ENCODE measurements around the gene SMC3.

The SMC3 gene

DNA sequence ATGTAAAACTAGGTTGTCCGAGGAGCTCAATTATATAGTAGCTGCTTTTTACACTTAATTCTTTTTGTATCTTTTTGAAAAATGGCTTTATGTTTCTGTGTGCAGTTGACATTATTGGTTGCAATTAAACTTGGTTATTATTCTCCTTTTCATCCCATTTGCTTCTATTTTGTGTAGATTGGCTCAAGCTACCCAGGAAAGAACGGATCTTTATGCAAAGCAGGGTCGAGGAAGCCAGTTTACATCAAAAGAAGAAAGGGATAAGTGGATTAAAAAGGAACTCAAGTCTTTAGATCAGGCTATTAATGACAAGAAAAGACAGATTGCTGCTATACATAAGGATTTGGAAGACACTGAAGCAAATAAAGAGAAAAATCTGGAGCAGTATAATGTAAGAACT lies 16.5 kb downstream of the SMC3 start:
- no peak for DNase-seq (ENCODE audit: low read depth)
- TF ChIP-seq, protein P1, sequence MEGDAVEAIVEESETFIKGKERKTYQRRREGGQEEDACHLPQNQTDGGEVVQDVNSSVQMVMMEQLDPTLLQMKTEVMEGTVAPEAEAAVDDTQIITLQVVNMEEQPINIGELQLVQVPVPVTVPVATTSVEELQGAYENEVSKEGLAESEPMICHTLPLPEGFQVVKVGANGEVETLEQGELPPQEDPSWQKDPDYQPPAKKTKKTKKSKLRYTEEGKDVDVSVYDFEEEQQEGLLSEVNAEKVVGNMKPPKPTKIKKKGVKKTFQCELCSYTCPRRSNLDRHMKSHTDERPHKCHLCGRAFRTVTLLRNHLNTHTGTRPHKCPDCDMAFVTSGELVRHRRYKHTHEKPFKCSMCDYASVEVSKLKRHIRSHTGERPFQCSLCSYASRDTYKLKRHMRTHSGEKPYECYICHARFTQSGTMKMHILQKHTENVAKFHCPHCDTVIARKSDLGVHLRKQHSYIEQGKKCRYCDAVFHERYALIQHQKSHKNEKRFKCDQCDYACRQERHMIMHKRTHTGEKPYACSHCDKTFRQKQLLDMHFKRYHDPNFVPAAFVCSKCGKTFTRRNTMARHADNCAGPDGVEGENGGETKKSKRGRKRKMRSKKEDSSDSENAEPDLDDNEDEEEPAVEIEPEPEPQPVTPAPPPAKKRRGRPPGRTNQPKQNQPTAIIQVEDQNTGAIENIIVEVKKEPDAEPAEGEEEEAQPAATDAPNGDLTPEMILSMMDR (conservative IDR thresholded peaks at IDR 0.05; ENCODE audit: low read length), result no peak
- H3K4me3 ChIP-seq (ENCODE audit: low read length), result no peak overlapping the region

DNA sequence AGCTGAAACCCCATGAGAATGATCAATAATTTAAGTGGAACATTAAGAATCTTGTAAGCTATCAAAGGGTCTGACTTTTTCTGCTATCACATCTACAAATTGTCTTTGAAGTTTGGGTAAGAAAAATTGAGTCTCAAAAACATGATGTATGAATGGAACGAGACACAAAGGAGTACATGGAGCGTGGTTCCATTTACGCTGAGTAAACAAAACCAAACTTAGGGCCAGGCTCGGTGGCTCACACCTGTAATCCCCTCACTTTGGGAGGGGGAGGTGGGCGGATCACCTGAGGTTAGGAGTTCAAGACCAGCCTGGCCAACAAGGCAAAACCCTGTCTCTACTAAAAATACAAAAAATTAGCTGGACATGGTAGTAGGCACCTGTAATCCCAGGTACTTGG lies 24.3 kb downstream of the SMC3 start:
- TF ChIP-seq, protein P1 (conservative IDR thresholded peaks at IDR 0.05; ENCODE audit: low read length), result no peak
- no peak for DNase-seq (ENCODE audit: low read depth)
- no peak overlapping the region for H3K4me3 ChIP-seq (ENCODE audit: low read length)

DNA sequence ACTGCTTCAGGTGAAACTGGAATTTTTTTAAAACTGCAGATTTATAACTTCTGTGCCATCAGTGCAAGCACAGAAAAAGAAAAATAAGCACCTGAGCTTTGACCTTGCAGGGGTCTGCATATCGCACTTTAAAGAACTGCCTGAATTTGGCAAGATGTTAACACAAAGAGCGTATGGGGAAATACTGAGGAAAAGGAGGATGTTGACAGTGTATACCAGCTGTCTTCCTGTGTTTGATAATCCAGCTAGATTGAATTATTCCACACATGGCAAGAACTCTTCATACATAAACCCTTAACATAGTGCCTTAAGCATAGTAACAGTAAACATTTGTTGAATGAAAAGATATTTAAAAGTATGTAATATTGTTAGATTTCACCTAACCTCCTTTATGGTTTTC lies 30.0 kb downstream of the SMC3 start:
- no peak for DNase-seq (ENCODE audit: low read depth)
- TF ChIP-seq, protein P1 (conservative IDR thresholded peaks at IDR 0.05; ENCODE audit: low read length), result no peak
- no peak overlapping the region for H3K4me3 ChIP-seq (ENCODE audit: low read length)

DNA sequence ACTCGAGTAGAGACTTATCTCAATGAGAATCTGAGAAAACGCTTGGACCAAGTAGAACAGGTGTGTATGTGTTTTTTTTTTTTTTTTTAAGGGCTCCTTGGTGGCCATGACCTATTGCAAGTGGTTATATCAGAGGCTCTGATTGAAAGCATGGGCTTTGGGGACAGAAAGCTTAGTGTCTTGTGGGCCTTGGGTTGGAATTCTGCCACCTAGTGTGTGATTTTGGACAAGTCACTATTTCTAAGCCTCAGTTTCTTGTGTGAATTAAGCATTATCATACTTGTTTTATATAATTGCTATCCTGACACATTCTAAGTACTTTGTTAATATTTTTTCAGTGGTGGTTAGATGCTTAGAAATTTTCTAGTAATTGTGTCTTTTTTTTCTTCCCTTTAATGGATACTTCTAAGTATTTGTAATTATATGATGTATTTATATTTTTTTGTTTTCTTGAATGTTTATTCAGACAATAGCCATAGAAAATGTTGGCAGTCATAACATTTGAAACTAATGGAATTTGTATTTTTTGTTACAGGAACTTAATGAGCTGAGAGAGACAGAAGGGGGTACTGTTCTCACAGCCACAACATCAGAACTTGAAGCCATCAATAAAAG lies 33.1 kb downstream of the SMC3 start:
- DNase-seq (ENCODE audit: low read depth), result peak; percentile 66
- TF ChIP-seq, protein P1 (conservative IDR thresholded peaks at IDR 0.05; ENCODE audit: low read length), result peak; percentile 61
- H3K4me3 ChIP-seq (ENCODE audit: low read length), result no peak overlapping the region

DNA sequence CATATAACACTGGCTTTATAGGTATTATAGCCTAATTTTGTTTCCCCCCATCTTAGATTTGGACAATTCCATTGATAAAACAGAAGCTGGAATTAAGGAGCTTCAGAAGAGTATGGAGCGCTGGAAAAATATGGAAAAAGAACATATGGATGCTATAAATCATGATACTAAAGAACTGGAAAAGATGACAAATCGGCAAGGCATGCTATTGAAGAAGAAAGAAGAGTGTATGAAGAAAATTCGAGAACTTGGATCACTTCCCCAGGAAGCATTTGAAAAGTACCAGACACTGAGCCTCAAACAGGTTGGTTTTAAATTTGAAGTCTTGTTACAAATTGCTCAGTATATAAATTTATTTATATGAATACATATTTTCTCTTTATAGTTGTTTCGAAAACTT lies 34.1 kb downstream of the SMC3 start:
- peak; percentile 26 for DNase-seq (ENCODE audit: low read depth)
- H3K4me3 ChIP-seq (ENCODE audit: low read length), result no peak overlapping the region
- TF ChIP-seq, protein P1 (conservative IDR thresholded peaks at IDR 0.05; ENCODE audit: low read length), result no peak

DNA sequence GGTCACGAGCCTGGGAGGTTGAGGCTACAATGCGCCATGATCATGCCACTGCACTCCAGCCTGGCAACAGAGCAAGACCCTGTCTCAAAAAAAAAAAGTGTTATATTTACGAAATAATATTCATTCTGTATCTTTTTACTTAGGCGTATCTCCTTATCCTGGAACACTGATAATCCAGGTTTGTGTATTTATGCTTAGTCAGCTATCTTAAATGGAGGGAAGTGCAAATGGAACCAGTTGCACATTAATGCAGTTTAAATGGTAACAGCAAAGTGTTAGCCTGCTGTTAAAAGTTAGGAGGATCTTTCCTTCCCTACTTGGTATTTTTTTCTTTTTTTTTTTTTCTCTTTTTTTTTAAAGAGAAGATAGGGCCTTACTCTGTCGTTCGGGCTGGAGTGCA lies 40.6 kb downstream of the SMC3 start:
- TF ChIP-seq, protein P1 (conservative IDR thresholded peaks at IDR 0.05; ENCODE audit: low read length), result no peak
- H3K4me3 ChIP-seq (ENCODE audit: low read length), result no peak overlapping the region

DNA sequence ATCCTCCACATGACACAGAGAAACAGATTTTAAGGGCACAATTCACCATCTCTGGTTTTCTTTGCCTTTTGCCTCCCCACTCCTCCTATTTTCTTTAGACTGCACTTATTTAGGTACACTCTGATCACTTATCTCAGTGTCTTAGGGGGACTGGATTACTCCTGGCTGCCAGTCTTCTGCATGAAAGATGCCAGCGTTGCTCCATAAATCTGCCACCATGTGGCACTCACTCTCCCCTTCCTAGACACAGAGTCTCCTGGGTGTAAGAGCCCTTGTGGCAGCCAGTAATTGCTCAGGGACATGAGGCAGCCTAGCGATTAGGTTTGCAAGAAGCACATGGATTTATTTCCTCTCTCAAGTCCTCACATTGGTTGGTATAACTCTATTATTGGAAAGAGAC lies 42.1 kb downstream of the SMC3 start:
- H3K4me3 ChIP-seq (ENCODE audit: low read length), result no peak overlapping the region
- DNase-seq (ENCODE audit: low read depth), result no peak
- TF ChIP-seq, protein P1 (conservative IDR thresholded peaks at IDR 0.05; ENCODE audit: low read length), result no peak

More for the DNA sequence above, 40.6 kb downstream of the SMC3 start:
- DNase-seq (ENCODE audit: low read depth), result no peak
